ENCODE data around the gene CADM2. TPM values are rescaled to one million over a fixed set of nuclear protein-coding genes. Genes with fewer than 3 reads are reported as not detected.

Gene CADM2
- total RNA-seq, 1 experiment from 2014 or later = 10.9 TPM

DNA sequence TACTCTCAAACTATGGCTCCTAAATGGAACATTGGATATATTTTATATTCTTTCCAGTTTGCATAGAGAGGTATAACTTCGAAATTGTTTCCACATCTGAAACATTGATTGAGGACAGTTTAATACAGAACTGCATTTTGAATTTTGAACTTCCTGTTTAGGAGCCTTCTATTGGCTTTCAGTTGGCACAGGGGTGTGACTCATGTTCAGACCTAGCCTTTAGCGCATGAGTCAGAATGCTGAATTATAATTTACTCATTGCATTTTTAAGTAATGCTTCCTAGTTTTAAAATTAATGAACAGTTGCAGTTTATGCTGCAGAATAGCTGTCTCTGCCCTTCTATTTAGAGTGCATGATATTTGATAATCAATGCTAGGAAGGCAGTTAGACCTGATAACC is 751.7 kb downstream of the CADM2 start:
- H3K14ac ChIP-seq (ENCODE audit: insufficient read depth, low read length) = no peak overlapping the region
- Mint-ChIP-seq H3K4me1 (peaks cover 19 to 20% of the 10 kb centered on the region in 2 experiments), H3K27me3 (ENCODE audit: low read depth) (no peaks in the 10 kb centered on the region), H3K36me3 (ENCODE audit: insufficient read depth in 1 of 3, low read depth in 3 of 3) (no peaks in the 10 kb centered on the region; a peak in 1 of 7 replicates), H3K27ac (no peak overlapping the region), H3K9me3 (peaks cover 0 to 1% of the 10 kb centered on the region in 2 experiments; a peak in 2 of 5 replicates), H3K4me3 (no peak overlapping the region)
- no peaks in the 10 kb centered on the region for H3K79me2 ChIP-seq (ENCODE audit: insufficient read depth, low read length)
- no peak overlapping the region for H2BK12ac ChIP-seq (ENCODE audit: insufficient read length, low read depth, low read length)
- no peaks in the 10 kb centered on the region for H3K27me3 ChIP-seq (ENCODE audit: insufficient read depth, low read length)
- H3K4ac ChIP-seq (ENCODE audit: low read depth, low read length) = no peak overlapping the region
- no peak overlapping the region for H2BK20ac ChIP-seq (ENCODE audit: low read depth, low read length, poor library complexity, severe bottlenecking)
- no peak overlapping the region for H3K56ac ChIP-seq (ENCODE audit: insufficient read length, low read depth, low read length)
- no peak overlapping the region for H2AFZ ChIP-seq (ENCODE audit: low read length)
- H3K23ac ChIP-seq (ENCODE audit: insufficient read length, low read depth, low read length) = no peak overlapping the region
- no peak overlapping the region for H3K4me2 ChIP-seq (ENCODE audit: insufficient read depth, insufficient read length, low read length)
- H3K23me2 ChIP-seq (ENCODE audit: insufficient read length, low read depth, low read length, poor library complexity, severe bottlenecking) = no peaks in the 10 kb centered on the region
- H3K9me3 ChIP-seq (ENCODE audit: control insufficient read depth, low read depth, low read length) = no peaks in the 10 kb centered on the region
- no peak overlapping the region for H4K91ac ChIP-seq (ENCODE audit: insufficient read length, low read depth, low read length)
- no peak overlapping the region for H3K27ac ChIP-seq (ENCODE audit: insufficient read length, low read depth, low read length)
- no peak for DNase-seq
- H3K18ac ChIP-seq (ENCODE audit: insufficient read length, low read depth, low read length) = no peak overlapping the region
- H3K79me1 ChIP-seq (ENCODE audit: insufficient read depth, low read depth, low read length, poor library complexity, severe bottlenecking) = no peaks in the 10 kb centered on the region
- H4K8ac ChIP-seq (replicated peaks; ENCODE audit: insufficient read length, low read depth, low read length) = no peak overlapping the region
- no peak overlapping the region for H2BK120ac ChIP-seq (ENCODE audit: low read depth, low read length, poor library complexity, severe bottlenecking)
- H4K20me1 ChIP-seq (ENCODE audit: control insufficient read depth, insufficient read depth, insufficient read length) = no peaks in the 10 kb centered on the region
- no peak overlapping the region for H3T11ph ChIP-seq (ENCODE audit: low read length)
- no peak overlapping the region for H3K9ac ChIP-seq (ENCODE audit: extremely low read depth, insufficient read length, low read length)
- no peak overlapping the region for H2BK15ac ChIP-seq (ENCODE audit: low read depth, low read length)
- WGBS (ENCODE audit: extremely low coverage, insufficient read length, low lambda C conversion rate) = no CpG with 5 or more reads among the region's 2 CpGs
- no peaks in the 10 kb centered on the region for H3K4me1 ChIP-seq (ENCODE audit: insufficient read depth, low read length)
- no peak overlapping the region for H2AK5ac ChIP-seq (ENCODE audit: insufficient read length, low read length)
- no peak overlapping the region for H4K5ac ChIP-seq (ENCODE audit: insufficient read length, low read depth, low read length)
- no peak for TF ChIP-seq CTCF (conservative IDR thresholded peaks at IDR 0.05)
- H2BK5ac ChIP-seq (ENCODE audit: insufficient read length, low read length) = no peak overlapping the region

All from H9 (cell line).